Left cardiac atrium (tissue), 4 donors: ENCODE data around the gene MIER3. TPM values are rescaled to one million over a fixed set of nuclear protein-coding genes. Genes with fewer than 3 reads are reported as not detected.

ENCODE experiments used
- ATAC-seq, 2 donors: fragments of 200-7000 bp; cut with Tn5 transposase; one replicate each; pipeline ENCODE4 v1.9.1; 2020; ENCODE audit warnings: mild to moderate bottlenecking in 2 of 2, moderate library complexity in 2 of 2
- DNase-seq: peaks from one replicate; pipeline ENCODE4 v3.0.0-alpha.2; 2020
- intact Hi-C, 2 donors: fragments of 100-400 bp; cut with DNase I; formaldehyde crosslinking; loops; one replicate each; pipeline versions ENCODE4 v1.14.1 to v1.15.1; 2022 to 2023
- total RNA-seq, 2 donors: library from RNA; stranded (reverse); fragmentation: NEBNext Ultra II Directional; extraction: Animal tissue kit (Norgen Biotek cat#: 25700); gene quantifications; one replicate each; pipeline ENCODE4 v1.2.1, GENCODE V29; 2021
- donor health status: DM: no; HTN: yes; CAD: no.
- donor health status: DM: no; HTN: yes; CAD: no; lungs with severe emphysema.
- donor health status: DM: yes; HTN: yes; CAD: no.
- donor health status: Dilated cardiomyopathy.

Gene MIER3
- total RNA-seq, 2 donors from 2014 or later, result 12.6 to 16.6 TPM

DNA sequence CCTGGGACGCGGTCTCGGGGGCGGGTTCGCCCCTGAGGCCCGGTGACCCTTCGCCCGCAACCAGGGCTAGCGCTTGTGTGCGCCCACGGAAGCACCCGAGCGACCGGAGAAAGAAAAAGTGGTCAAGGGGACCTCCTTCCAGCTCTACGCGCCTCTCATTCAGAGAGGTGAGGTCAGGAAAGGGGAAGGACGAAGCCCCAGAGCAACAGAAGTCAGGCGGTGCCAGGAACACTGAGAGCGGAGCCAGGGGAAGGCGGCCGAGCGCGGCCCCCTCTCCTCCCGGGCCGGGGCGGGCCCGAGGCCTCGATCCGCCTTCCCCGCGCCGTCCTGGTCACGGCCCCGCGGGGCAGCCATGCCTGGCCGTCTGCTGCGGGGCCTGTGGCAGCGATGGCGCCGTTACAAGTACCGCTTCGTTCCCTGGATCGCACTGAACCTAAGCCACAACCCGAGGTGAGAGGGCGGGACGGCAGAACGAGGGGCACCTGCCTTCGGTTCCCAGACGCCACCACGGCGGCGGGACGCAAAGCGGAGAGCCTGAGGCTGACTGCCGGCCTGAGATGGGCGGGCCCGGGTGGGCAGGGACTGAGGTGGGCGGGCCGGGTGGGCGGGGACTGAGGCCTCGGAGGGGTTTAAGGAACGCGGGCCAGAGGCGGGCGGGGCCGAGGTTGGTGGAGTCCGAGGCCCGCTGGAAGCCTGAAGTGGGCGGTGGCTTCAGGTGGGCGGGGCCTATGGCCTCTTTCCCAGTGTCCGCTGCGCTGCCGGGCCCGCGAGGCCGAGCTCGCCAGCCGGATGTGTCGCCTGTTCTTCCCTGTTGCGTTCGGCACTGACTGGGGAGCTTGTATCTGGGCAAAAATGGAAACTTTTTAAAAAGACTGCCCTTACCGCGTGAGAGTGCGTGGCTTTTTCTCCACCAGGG lies 42.4 kb downstream of the MIER3 start, which contains the start of gene SETD9:
TSS of gene SETD9 (plus strand) at position 303 of the 916 bp plus-strand sequence. CDS start at position 353, 50 bp downstream.
- peak; percentile 94 to 97 for ATAC-seq
- peak; percentile 100 for DNase-seq
- intact Hi-C loops, result no loop called here

DNA sequence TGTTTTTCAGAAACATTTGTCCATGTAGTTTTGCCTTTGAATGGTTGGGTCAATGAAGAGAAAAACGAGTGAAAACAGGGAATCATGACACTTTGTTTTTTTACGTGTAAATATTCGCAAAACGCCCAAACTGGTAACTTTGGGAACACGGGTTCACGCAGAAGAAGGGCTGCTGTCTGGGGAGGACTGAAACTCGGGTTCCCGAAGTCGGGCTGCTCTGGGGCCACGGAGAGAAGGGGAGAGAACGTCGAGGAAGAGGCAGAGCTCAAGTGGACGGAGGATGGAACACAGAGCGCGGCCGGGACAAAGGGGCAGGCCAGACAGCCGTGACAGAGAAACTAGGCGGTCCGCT lies 43.0 kb downstream of the MIER3 start:
- intact Hi-C loops, result no loop called here
- peak; percentile 68 to 79 for ATAC-seq
- peak; percentile 81 for DNase-seq

DNA sequence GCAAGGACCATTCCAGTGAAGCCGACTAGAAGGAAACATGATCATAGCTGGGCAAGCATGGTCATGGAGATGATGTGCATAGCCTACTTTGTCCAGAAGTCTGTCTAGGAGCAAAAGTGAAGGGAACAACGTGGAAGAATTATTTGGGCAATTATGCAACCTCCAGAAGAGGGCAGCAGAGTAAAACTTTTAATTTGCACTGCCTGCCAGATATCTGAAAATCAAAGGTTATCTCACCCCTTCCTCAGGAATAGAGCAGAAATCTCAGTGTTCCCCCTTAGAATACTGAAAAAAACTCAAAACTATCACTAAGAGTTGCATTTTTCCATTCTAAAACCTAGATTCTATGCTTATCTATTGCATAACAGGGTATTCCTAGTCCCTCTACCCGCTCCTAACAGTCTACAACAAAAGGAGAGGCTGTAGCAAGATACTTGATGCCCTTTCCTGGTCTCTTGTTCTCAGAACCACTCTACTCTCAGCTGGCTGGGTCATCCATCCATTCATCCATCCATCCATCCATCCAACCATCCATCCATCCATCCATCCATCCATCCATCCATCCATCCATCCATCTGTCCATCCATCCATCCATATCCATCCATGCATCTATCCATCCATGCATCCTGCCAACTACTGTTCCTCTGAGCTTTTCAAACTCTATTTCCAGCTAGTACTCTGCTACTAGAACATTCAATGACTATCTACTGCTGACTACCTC lies 50.9 kb downstream of the MIER3 start:
- DNase-seq (no peak), ATAC-seq (peak; percentile 57 to 63)
- intact Hi-C loops, result loop anchor here in 1 of 2 donors (5.0 kb wide), 2 partner anchors 236 to 321 kb away; no protein-coding TSS in a partner anchor

DNA sequence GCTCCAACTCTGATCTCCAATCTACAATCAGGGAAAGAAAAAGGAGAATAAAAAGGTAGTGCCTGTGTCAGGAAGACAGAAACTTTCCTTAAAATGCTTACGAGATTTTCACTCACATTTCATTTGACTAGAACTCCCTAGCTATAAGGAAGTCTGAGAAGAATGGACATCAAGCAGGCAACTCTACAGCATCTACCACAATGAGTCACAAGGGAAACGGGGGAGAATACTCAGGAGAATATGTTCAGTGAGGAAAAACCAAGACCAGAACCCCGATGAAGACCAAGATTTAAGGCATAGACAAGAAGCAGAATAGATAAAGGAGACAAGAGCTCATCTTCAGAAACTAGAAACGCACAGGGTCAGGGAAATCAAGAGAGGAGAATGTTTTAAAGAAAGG lies 51.5 kb downstream of the MIER3 start:
- intact Hi-C loops, result loop anchor here in 1 of 2 donors (5.0 kb wide), 2 partner anchors 237 to 322 kb away; no protein-coding TSS in a partner anchor
- DNase-seq (no peak), ATAC-seq (no peak)

DNA sequence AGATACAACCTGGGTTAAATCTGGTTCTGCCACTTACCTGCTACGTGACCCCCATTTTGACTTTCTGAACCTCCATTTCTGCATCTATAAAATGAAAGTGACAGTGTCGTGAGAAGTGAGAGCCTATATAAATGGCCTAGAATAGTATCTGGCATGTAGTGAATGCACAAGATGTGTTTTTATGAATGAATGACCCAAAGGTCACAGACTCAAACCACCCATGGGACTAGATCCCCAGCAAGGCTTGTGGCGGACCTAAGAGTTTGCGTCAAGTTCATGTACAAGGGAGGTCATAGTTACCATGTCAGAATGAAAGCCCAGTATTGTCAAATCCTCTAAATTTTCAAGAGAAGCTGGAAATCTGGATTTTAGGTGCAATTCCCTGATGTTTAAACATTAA lies 53.7 kb downstream of the MIER3 start:
- intact Hi-C loops, result no loop called here
- DNase-seq, result no peak
- ATAC-seq, result no peak

DNA sequence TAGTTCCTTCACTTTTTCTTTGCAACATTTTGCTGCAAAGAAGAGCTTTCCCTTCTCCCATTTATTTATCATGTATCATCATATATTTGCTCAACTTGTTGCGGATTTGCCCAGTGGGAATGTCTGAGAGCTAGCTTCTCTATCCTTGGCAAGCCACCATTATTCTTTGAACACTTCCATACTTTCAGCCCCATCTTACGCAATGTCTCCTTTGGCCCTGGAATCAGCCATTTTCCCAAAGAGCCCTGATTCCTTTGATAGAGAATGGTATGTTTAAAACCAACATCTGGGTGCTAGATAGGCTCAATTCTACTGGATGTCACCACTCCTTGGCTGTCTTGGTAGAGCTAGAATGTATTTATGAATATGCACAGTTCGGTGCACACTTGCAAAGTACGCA lies 55.2 kb downstream of the MIER3 start:
- intact Hi-C loops, result no loop called here
- ATAC-seq (no peak), DNase-seq (no peak)

DNA sequence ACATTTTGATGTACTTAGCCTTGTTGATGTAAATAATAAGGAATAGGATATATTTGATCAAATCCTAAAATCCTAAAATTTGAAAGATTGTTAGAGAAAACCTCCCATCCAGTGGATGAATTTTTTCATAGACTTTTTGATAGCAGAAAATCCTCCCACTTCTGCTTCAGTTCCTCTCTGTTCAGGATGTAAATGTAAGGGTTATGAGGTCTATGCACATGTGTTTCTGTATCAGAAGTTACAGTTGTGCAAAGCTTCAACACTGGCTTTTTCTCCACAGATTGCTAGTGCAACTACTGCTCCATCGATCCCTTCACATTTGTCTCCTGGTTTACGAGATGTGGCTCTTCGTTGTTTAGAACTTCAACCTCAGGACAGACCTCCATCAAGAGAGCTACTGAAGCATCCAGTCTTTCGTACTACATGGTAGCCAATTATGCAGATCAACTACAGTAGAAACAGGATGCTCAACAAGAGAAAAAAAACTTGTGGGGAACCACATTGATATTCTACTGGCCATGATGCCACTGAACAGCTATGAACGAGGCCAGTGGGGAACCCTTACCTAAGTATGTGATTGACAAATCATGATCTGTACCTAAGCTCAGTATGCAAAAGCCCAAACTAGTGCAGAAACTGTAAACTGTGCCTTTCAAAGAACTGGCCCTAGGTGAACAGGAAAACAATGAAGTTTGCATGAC lies 58.5 kb downstream of the MIER3 start:
- intact Hi-C loops, result no loop called here
- no peak for DNase-seq
- no peak for ATAC-seq

DNA sequence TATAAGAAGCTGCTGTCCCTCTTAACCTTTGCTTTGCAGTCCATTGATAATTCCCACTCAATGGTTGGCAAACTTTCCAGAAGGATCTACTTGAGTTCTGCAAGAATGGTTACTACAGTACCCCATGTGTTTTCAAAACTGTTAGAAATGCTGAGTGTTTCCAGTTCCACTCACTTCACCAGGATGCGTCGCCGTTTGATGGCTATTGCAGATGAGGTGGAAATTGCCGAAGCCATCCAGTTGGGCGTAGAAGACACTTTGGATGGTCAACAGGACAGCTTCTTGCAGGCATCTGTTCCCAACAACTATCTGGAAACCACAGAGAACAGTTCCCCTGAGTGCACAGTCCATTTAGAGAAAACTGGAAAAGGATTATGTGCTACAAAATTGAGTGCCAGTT lies 70.4 kb downstream of the MIER3 start:
- ATAC-seq (no peak), DNase-seq (no peak)
- intact Hi-C loops, result no loop called here

DNA sequence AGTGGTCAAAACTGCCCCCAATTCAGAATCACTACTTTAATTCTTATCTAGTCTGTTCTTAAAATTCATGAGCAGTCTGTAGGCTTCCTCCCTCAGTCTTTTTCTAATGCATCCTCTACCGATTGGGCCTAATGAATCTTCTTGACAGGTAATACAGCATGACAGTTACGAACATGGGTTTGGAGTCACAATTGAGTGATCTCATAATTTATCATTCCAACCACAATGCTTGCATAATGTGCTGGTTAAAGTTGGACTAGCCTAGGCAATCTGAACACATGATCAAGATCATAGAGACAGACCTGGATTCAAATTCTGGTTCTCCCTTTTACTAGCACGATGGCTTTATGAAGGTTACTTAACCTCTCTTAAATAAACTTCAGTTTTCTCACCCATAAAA lies 75.6 kb downstream of the MIER3 start:
- DNase-seq, result no peak
- intact Hi-C loops, result no loop called here
- no peak for ATAC-seq

DNA sequence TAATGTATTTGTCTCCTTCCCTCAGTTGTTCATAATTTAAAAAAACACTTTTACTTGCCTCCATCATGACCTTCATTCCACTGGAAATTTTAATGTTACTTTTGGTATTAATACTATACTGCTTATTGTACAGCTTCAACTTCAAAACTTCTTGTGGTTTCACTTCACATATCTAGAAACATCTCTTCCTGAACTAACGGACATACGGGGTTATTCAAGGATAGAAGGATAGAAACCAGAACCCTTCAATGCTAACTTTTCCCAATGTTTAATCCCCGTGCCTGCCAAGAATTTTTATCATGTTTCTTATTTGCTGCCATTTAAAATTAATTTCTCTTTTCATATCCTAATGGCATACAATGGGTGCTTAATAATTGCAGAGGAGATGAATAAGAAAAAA lies 78.9 kb downstream of the MIER3 start:
- intact Hi-C loops, result no loop called here
- ATAC-seq, result no peak
- DNase-seq, result no peak

DNA sequence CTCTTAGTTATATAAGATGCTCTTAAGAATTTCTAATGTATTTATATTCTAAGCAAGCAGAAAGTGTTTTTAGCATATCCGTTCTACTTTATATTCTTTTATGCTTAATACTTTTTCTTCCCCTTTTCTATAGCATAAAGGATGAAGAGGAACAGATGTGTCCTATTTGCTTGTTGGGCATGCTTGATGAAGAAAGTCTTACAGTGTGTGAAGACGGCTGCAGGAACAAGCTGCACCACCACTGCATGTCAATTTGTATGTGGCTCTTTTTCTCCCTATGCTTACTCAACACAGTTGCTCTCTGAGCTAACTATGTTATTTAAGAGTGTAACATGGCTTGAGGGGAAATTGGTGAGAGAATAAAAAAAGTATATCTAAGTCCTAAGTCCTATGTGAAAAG lies 80.1 kb downstream of the MIER3 start:
- no peak for ATAC-seq
- intact Hi-C loops, result no loop called here
- DNase-seq, result no peak

Other genes with a start within 250 kb of the MIER3 start
- gene MAP3K1, start 136.6 kb downstream of the MIER3 start, total RNA-seq, result 1 to 10 TPM; 8.4 to 8.5 TPM
- 10 to 100 TPM; 10.4 to 14.5 TPM for gene SETD9, start 42.5 kb downstream of the MIER3 start, total RNA-seq
- gene GPBP1, start 221.9 kb upstream of the MIER3 start, total RNA-seq, result 10 to 100 TPM; 50.5 to 58.4 TPM